HFF-Myc (cell line): Measurements from ENCODE around the gene PEX10.

Experiments
- DNase-seq: peaks from one replicate; pipeline ENCODE4 v3.0.0-alpha.2; 2011; ENCODE audit warnings: low read depth; ENCODE audit errors: extremely low read depth
- H3K4me3 ChIP-seq: replicated peaks from 2 replicates; pipeline ENCODE4 v1.5.1; 2011; ENCODE audit warnings: low read depth, mild to moderate bottlenecking, control low read depth, low read length
- CTCF ChIP-seq: IDR thresholded peaks from 2 replicates; pipeline ENCODE4 v1.5.1; 2012; ENCODE audit warnings: mild to moderate bottlenecking, low read depth, low read length, control low read depth; ENCODE audit errors: missing control alignments

PEX10 gene

GRCh38 chr1:2433196-2433595 is 20.8 kb upstream of the PEX10 start:
- no peak for TF ChIP-seq CTCF
- no peak for DNase-seq
- no peak overlapping the region for H3K4me3 ChIP-seq

DNA sequence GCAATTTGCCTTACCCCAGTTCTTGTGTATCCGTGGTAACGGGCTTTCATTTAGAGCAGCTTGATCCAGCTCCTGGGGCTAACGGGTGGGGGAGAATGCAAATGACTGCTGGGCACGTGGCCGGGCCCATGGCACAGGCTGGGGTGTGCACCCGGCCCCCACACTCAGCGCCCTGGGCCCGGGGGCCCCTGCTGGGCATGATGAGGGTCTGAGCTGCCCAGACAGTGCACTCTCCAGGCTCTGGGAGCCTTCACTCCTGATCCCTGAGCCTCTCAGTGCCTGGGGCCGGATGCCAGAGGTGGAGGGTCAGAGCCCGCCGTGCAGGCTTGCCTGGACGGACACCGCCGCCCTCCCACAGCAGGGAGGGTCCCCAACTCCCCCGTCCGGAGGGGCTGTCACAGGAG is 20.1 kb upstream of the PEX10 start:
- H3K4me3 ChIP-seq: no peak overlapping the region
- TF ChIP-seq CTCF: no peak
- DNase-seq: no peak

DNA sequence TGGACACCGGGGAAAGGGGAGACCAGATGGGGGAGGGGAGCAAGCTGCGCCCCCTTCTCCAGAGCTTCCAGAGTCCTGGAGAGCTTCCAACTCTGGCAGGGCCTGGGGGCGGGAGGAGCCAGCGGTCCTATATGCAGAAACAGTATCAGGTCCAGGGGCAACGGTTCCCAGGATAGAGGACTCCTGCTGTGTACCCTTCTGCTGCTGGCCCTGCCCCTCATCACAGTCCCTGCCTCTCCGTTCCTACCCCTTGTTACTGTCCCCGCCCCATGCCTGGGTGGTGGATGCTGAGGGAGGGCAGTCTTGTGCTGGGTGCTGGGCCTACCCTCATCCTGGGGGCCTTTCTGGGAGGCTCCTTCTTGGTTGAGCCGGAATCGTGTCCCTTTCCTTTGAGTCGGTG is 19.2 kb upstream of the PEX10 start:
- DNase-seq: no peak
- TF ChIP-seq CTCF: no peak
- H3K4me3 ChIP-seq: no peak overlapping the region

- TF ChIP-seq CTCF: no peak
- no peak for DNase-seq
- H3K4me3 ChIP-seq: no peak overlapping the region
Measured at GRCh38 chr1:2431103-2431502, 18.7 kb upstream of the PEX10 start.

GRCh38 chr1:2430592-2430973 is 18.2 kb upstream of the PEX10 start:
- TF ChIP-seq CTCF: no peak
- H3K4me3 ChIP-seq: no peak overlapping the region

DNA sequence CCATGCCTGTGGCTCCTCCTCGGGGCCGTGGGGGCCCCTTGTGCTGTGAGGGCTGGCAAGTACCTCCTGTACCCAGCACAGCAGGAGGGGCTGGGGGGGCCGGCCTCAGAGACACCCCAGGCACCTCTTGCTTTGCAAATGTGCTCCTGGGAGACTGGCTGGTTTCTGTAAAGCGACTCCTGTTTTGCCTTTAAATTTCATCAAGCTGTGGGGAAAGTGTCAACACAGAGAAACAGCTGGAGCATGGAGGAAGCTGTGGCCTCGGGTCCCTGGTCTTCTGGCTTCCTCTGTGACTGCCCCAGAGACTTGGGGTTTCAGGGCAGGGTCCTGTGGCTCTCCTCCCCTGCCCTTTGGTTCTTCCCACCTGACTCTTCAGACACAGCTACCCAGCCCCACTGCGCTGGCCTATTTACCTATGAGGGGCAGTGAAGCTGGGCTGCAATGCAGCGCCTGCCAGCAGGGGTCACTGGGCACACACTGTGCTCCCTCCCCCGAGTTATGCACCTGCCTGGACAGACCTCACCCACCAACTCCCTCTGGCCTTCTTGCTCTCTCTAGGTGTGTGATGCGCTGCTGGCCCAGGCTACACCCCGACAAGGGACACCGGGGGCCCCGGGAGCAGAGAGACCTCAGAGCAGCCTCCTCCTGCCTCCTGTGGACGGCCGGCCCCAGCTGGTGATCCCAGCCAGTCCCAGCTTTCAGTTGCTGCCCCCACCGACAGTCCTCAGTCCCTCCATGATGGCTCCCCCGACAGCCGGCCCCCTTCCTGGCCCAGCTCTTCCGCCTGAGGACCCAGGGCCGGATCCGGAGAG is 17.6 kb upstream of the PEX10 start:
- TF ChIP-seq CTCF: peak; percentile 52
- no peak overlapping the region for H3K4me3 ChIP-seq
- DNase-seq: no peak

More at GRCh38 chr1:2430592-2430973, 18.2 kb upstream of the PEX10 start:
- DNase-seq: no peak

DNA sequence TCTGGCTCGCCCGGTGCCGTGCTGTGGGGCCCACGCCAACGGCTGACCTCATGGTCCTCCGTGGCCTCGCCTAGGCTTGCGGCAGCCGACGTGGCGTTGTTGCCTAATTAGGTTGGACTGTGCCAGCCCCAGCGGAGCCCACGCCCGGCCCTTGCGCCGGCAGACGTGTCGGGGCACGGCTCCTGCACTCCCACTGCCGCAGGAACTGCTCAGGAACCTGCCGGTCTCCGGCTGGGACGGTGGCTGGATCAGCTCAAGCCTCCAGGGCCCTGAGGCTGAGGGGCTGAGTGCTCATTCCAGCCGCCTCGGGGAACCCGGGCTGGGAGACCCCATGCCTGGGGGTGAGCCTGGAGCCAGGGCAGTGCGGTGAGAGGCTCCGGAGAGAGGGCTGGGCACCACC is 16.1 kb upstream of the PEX10 start:
- TF ChIP-seq CTCF: no peak
- DNase-seq: no peak
- no peak overlapping the region for H3K4me3 ChIP-seq
